HepG2 (cell line): ENCODE measurements around the gene SSTR5. TPM values are rescaled to one million over a fixed set of nuclear protein-coding genes. Genes with fewer than 3 reads are reported as not detected.

Source experiments
- ATAC-seq: fragments of 200-7000 bp; cut with Tn5 transposase; 3 replicates; pipeline ENCODE4 v1.9.1; 2020; ENCODE audit warnings: mild to moderate bottlenecking, moderate library complexity
- BruUV-seq: library from RNA; stranded (reverse); fragments of 400-500 nt; replicated peaks from 2 replicates; lab custom pipeline; 2021; lab: Mats Ljungman, UMichigan
- CTCF ChIA-PET: fragments of 300-600 bp; formaldehyde crosslinking; extraction: SDS; loops from one replicate; lab custom pipeline; 2021; ENCODE audit warnings: low total read pairs, inconsistent platforms, low intra/inter-chr PET ratio; lab: Yijun Ruan, JAX
- POLR2A ChIA-PET: fragments of 350-600 bp; sonication (Branson Sonifier 250); formaldehyde crosslinking; loops from one replicate; lab custom pipeline; 2020; ENCODE audit warnings: antibody characterized with exemption, inconsistent platforms; lab: Yijun Ruan, JAX
- DNase-seq: peaks from one replicate; pipeline ENCODE4 v3.0.0-alpha.2; 2015; ENCODE audit warnings: low spot score
- FAIRE-seq: peaks from 3 replicates; lab custom pipeline; 2011; peaks lifted over from hg19 to GRCh38; lab: Jason Lieb, UNC
- H2AFZ ChIP-seq: one replicate; pipeline ENCODE4 v1.6.1; 2011; ENCODE audit warnings: low read length, inconsistent platforms
- H3K27ac ChIP-seq: fragments of 300-600 bp; 3 replicates; pipeline ENCODE4 v1.8.0; 2011; ENCODE audit warnings: mixed run types, mild to moderate bottlenecking, mixed read lengths, low read length, inconsistent platforms; ENCODE audit not compliant: insufficient read depth; ENCODE audit errors: extremely low read length
- H3K27me3 ChIP-seq, 2 experiments: fragments of 200-600 bp in 1 of 2; 2 replicates in 1 of 2; 3 replicates in 1 of 2; pipeline versions ENCODE4 v1.6.0 to v1.8.0; 2011; ENCODE audit warnings: low read length in 2 of 2, mild to moderate bottlenecking in 2 of 2, moderate library complexity in 2 of 2, inconsistent platforms in 1 of 2; ENCODE audit not compliant: insufficient read depth in 2 of 2, control insufficient read depth in 1 of 2
- H3K36me3 ChIP-seq, 2 experiments: fragments of 200-600 bp in 1 of 2; replicated peaks in 1 of 2; 2 replicates in 1 of 2; 3 replicates in 1 of 2; pipeline versions ENCODE4 v1.5.1 to v1.8.0; 2011; ENCODE audit warnings: low read length in 2 of 2, inconsistent platforms in 1 of 2; ENCODE audit not compliant: insufficient read depth in 2 of 2, control insufficient read depth in 1 of 2
- H3K4me1 ChIP-seq: 2 replicates; pipeline ENCODE4 v1.5.1; 2012; ENCODE audit warnings: low read length, inconsistent platforms; ENCODE audit not compliant: insufficient read depth
- H3K4me2 ChIP-seq: 2 replicates; pipeline ENCODE4 v1.6.0; 2011; ENCODE audit warnings: low read depth, low read length, inconsistent platforms
- H3K4me3 ChIP-seq, 3 experiments: fragments of 200-600 bp in 1 of 3; sonication (generic), shearing (Covaris generic) in 1 of 3; replicated peaks in 1 of 3; 2 replicates each; pipeline ENCODE4 v1.5.1; 2011 to 2016; ENCODE audit warnings: low read length in 3 of 3, inconsistent platforms in 2 of 3, low read depth in 2 of 3, mild to moderate bottlenecking in 2 of 3, control low read depth in 1 of 3, mixed read lengths in 1 of 3; ENCODE audit not compliant: insufficient read depth in 1 of 3
- H3K79me2 ChIP-seq: one replicate; pipeline ENCODE4 v1.6.1; 2011; ENCODE audit warnings: low read length, inconsistent platforms; ENCODE audit not compliant: insufficient read depth
- H3K9ac ChIP-seq: 2 replicates; pipeline ENCODE4 v1.6.0; 2011; ENCODE audit warnings: mild to moderate bottlenecking, low read depth, low read length, inconsistent platforms; ENCODE audit not compliant: insufficient read depth
- H3K9me3 ChIP-seq: 2 replicates; pipeline ENCODE4 v1.5.1; 2012; ENCODE audit warnings: mild to moderate bottlenecking, low read length
- H4K20me1 ChIP-seq: 2 replicates; pipeline ENCODE4 v1.6.0; 2011; ENCODE audit warnings: inconsistent platforms, mild to moderate bottlenecking, low read length, moderate library complexity; ENCODE audit not compliant: insufficient read depth
- BORCS8-MEF2B ChIP-seq: sonication (generic); formaldehyde crosslinking; IDR thresholded peaks from 2 replicates; pipeline ENCODE4 v1.8.0; 2022; ENCODE audit warnings: mild to moderate bottlenecking, missing genetic modification reagents
- CCAR2 ChIP-seq: fragments of 200-400 bp; formaldehyde crosslinking; optimal IDR thresholded peaks from 2 replicates; pipeline ENCODE3; 2018; ENCODE audit warnings: low read depth, mild to moderate bottlenecking, low read length, moderate library complexity
- CHD4 ChIP-seq: fragments of 200-600 bp; sonication (generic); IDR thresholded peaks from 2 replicates; pipeline ENCODE4 v1.7.0; 2017; ENCODE audit warnings: mild to moderate bottlenecking, low read length, borderline replicate concordance
- ETV6 ChIP-seq: sonication (generic); formaldehyde crosslinking; conservative IDR thresholded peaks from 2 replicates; pipeline ENCODE4 v1.4.0; 2020; ENCODE audit warnings: missing genetic modification reagents
- HES4 ChIP-seq: sonication (generic); formaldehyde crosslinking; IDR thresholded peaks from 2 replicates; pipeline ENCODE4 v1.9.0; 2021; ENCODE audit warnings: mild to moderate bottlenecking, missing genetic modification reagents, borderline replicate concordance
- HNRNPUL1 ChIP-seq: fragments of 200-400 bp; formaldehyde crosslinking; IDR thresholded peaks from 2 replicates; pipeline ENCODE4 v1.6.1; 2017; ENCODE audit warnings: low read depth, mild to moderate bottlenecking, low read length, moderate library complexity
- KAT7 ChIP-seq: IDR thresholded peaks from 2 replicates; pipeline ENCODE4 v1.6.1; 2018; ENCODE audit warnings: borderline replicate concordance, missing compliant biosample characterization
- KAT8 ChIP-seq: IDR thresholded peaks from 2 replicates; pipeline ENCODE4 v1.6.1; 2016; ENCODE audit warnings: missing genetic modification reagents, missing compliant biosample characterization
- MATR3 ChIP-seq: sonication (generic); formaldehyde crosslinking; IDR thresholded peaks from 2 replicates; pipeline ENCODE4 v1.4.0; 2020; ENCODE audit warnings: missing genetic modification reagents
- NFE2L2 ChIP-seq: fragments of 150-350 bp; IDR thresholded peaks from 2 replicates; pipeline ENCODE4 v1.6.1; 2014; ENCODE audit warnings: low read length
- RORA ChIP-seq: sonication (generic); formaldehyde crosslinking; IDR thresholded peaks from 2 replicates; pipeline ENCODE4 v1.5.0; 2020; ENCODE audit warnings: mild to moderate bottlenecking, missing genetic modification reagents, moderate library complexity
- SAFB2 ChIP-seq: sonication (generic); formaldehyde crosslinking; IDR thresholded peaks from 2 replicates; pipeline ENCODE4 v1.5.1; 2020; ENCODE audit warnings: missing genetic modification reagents, low read depth, mild to moderate bottlenecking, borderline replicate concordance
- TAF15 ChIP-seq: fragments of 200-400 bp; formaldehyde crosslinking; IDR thresholded peaks from one replicate; pipeline ENCODE4 v1.6.1; 2018; ENCODE audit warnings: mild to moderate bottlenecking, low read depth, low read length; ENCODE audit not compliant: poor library complexity, severe bottlenecking
- THAP11 ChIP-seq: IDR thresholded peaks from 2 replicates; pipeline ENCODE4 v1.6.1; 2016; ENCODE audit warnings: missing biosample characterization, missing genetic modification reagents
- TSC22D2 ChIP-seq: sonication (generic); formaldehyde crosslinking; IDR thresholded peaks from 2 replicates; pipeline ENCODE4 v1.5.1; 2020; ENCODE audit warnings: missing genetic modification reagents, mild to moderate bottlenecking, borderline replicate concordance
- ZBTB8A ChIP-seq: sonication (generic); formaldehyde crosslinking; IDR thresholded peaks from 2 replicates; pipeline ENCODE4 v1.4.0; 2020; ENCODE audit warnings: mild to moderate bottlenecking, low read depth, missing genetic modification reagents, borderline replicate concordance
- ZFP36 ChIP-seq: fragments of 150-350 bp; IDR thresholded peaks from 2 replicates; pipeline ENCODE4 v1.6.1; 2018; ENCODE audit warnings: borderline replicate concordance, low read length, low read depth; ENCODE audit not compliant: partially characterized antibody
- ZNF12 ChIP-seq: sonication (generic); formaldehyde crosslinking; IDR thresholded peaks from 2 replicates; pipeline ENCODE4 v1.5.0; 2020; ENCODE audit warnings: missing genetic modification reagents
- ZNF224 ChIP-seq: sonication (generic); formaldehyde crosslinking; IDR thresholded peaks from 2 replicates; pipeline ENCODE4 v1.5.0; 2020; ENCODE audit warnings: mild to moderate bottlenecking, missing genetic modification reagents
- ZNF253 ChIP-seq: sonication (generic); formaldehyde crosslinking; IDR thresholded peaks from 2 replicates; pipeline ENCODE4 v1.8.0; 2022; ENCODE audit warnings: mild to moderate bottlenecking, missing genetic modification reagents, borderline replicate concordance
- ZNF256 ChIP-seq: sonication (generic); formaldehyde crosslinking; conservative IDR thresholded peaks from 2 replicates; pipeline ENCODE4 v1.4.0; 2020; ENCODE audit warnings: missing genetic modification reagents
- ZNF780A ChIP-seq: sonication (generic); formaldehyde crosslinking; IDR thresholded peaks from 2 replicates; pipeline ENCODE4 v1.8.0; 2022; ENCODE audit warnings: mild to moderate bottlenecking, missing genetic modification reagents, moderate library complexity
- ZSCAN9 ChIP-seq: IDR thresholded peaks from 2 replicates; pipeline ENCODE4 v1.6.1; 2016; ENCODE audit warnings: borderline replicate concordance
- WGBS: methylation state at CpG from one replicate; pipeline ENCODE4 v1.1.6; 2017; ENCODE audit warnings: low lambda C conversion rate; 5-methylcytosine and 5-hydroxymethylcytosine counted together
- in situ Hi-C: cut with HindIII; loops from 2 replicates; pipeline ENCODE4 v1.10.0; 2017; ENCODE audit warnings: low pct_unique_long_range_greater_than_20kb; ENCODE audit not compliant: extremely low pct_ligation_motif_present
- intact Hi-C: fragments of 100-400 bp; cut with micrococcal nuclease; formaldehyde crosslinking; loops from one replicate; pipeline ENCODE4 v1.10.0; 2022; ENCODE audit not compliant: unreplicated experiment
- polyA plus RNA-seq, 8 experiments: library from polyadenylated mRNA; depleted of rRNA in 3 of 8; stranded (reverse) in 7 of 8; unstranded in 1 of 8; fragments of >200 nt; fragmentation: Illumina TruSeq in 4 of 8; extraction: Trizol in 4 of 8; gene quantifications; 2 replicates each; pipeline versions ENCODE4 v1.2.1 to v1.2.3, GENCODE V29; 2011 to 2016; ENCODE audit warnings: low read depth in 4 of 8, missing spikeins in 1 of 8, mixed read lengths in 1 of 8; ENCODE audit not compliant: insufficient read depth in 1 of 8
- total RNA-seq, 5 experiments: library from RNA; depleted of rRNA; stranded (reverse); fragments of >200 nt; fragmentation: Illumina TruSeq; extraction: Trizol; gene quantifications; 2 replicates each; pipeline ENCODE4 v1.2.3, GENCODE V29; 2016; ENCODE audit warnings: low read depth in 1 of 5
- TF ChIP-seq, protein P1 (sequence below): sonication (generic); formaldehyde crosslinking; IDR thresholded peaks from 2 replicates; pipeline ENCODE4; 2020; ENCODE audit warnings: missing genetic modification reagents, mild to moderate bottlenecking, borderline replicate concordance

SSTR5 gene
- total and polyA plus RNA-seq, 2 of the 13 experiments (the other 11 are each of a cell fraction or from before 2014, with no cell fraction given) = 0.20 to 0.49 TPM

DNA sequence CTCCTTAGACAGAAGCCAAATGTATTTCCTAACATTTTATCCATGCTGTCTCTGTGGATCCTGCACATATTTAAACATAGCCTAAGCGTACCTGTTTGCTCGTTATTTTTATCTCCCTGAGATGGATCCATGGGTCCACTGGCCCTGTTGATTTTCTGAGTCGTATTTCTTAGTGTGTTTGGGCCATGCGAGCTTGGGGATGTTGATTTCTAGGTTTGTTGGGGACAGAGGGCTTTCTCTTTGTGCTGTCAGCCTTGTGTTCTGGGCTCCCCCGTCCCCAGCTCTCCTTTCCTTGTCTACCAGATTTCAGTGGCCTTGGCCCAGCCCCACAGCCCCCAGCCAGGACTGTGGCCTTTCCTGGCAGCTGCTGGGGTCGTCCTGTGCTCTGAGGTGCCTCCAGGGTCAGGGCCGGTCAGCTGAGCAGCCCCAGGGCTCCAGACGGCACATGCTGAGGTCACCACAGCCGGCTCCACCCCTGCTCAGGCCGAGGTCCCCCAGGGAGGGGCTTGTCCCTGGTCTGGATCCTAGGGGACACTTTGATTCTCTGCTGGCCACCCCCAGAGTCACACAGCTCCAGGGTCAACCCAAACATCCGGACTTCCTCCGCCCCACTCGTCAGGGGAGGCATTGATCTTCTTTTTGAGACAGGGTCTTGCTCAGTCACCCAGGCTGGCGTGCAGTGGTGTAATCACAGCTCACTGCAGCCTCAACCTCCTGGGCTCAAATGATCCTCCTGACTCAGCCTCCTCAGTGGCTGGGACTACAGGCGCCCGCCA, 4.4 kb downstream of the SSTR5 start:
- DNase-seq (peak; percentile 68), FAIRE-seq (peak; percentile 56), ATAC-seq (peak; percentile 4)
- Histone ChIP-seq H3K4me1 (peaks cover 57% of the 10 kb centered on the region), H3K79me2 (no peaks in the 10 kb centered on the region), H3K9ac (no peak overlapping the region), H3K9me3 (no peaks in the 10 kb centered on the region), H2AFZ (no peak overlapping the region), H3K4me3 (peak overlapping the region in 2 of 3 experiments; percentile 9 to 26; a peak in 3 of 6 replicates), H3K4me2 (peak overlapping the region; percentile 50), H3K27ac (peak overlapping the region; percentile 39), H3K27me3 (peaks cover 1 to 34% of the 10 kb centered on the region in 2 experiments; a peak in 3 of 5 replicates), H4K20me1 (no peaks in the 10 kb centered on the region), H3K36me3 (no peaks in the 10 kb centered on the region)
- ChIA-PET CTCF (no interaction called here), POLR2A (interaction anchor here (1.2 kb wide), 1 partner anchor 14 kb away, joined by 5 read pairs; no protein-coding TSS in a partner anchor)
- intact Hi-C loops (no loop called here), in situ Hi-C loops (no loop called here)
- 19% methylated on average over 15 of the region's 16 CpGs for WGBS
- BruUV-seq = no TSS peak
- TF ChIP-seq TSC22D2 (CRISPR knock-in tag) (no peak), ZBTB8A (CRISPR knock-in tag) (no peak), THAP11 (CRISPR knock-in tag) (peak; percentile 34; the same call in 1 of the 2 replicates), RORA (CRISPR knock-in tag) (no peak), ZFP36 (no peak), ZNF253 (CRISPR knock-in tag) (no peak), ZNF12 (CRISPR knock-in tag) (no peak), HNRNPUL1 (no peak), BORCS8-MEF2B (CRISPR knock-in tag) (no peak), SAFB2 (no peak), CHD4 (no peak), ETV6 (CRISPR knock-in tag) (no peak), CCAR2 (no peak), ZNF256 (CRISPR knock-in tag) (no peak), KAT8 (CRISPR knock-in tag) (peak; percentile 30; the same call in 1 of the 2 replicates), ZNF780A (CRISPR knock-in tag) (no peak), KAT7 (CRISPR knock-in tag) (no peak), HES4 (0 out of 2 replicates have a peak, but pooled peaks have one; percentile 50), NFE2L2 (no peak), ZNF224 (CRISPR knock-in tag) (0 out of 2 replicates have a peak, but pooled peaks have one; percentile 51), ZSCAN9 (0 out of 2 replicates have a peak, but pooled peaks have one; percentile 25), TAF15 (no peak), MATR3 (CRISPR knock-in tag) (no peak)
- TF ChIP-seq, protein P1, sequence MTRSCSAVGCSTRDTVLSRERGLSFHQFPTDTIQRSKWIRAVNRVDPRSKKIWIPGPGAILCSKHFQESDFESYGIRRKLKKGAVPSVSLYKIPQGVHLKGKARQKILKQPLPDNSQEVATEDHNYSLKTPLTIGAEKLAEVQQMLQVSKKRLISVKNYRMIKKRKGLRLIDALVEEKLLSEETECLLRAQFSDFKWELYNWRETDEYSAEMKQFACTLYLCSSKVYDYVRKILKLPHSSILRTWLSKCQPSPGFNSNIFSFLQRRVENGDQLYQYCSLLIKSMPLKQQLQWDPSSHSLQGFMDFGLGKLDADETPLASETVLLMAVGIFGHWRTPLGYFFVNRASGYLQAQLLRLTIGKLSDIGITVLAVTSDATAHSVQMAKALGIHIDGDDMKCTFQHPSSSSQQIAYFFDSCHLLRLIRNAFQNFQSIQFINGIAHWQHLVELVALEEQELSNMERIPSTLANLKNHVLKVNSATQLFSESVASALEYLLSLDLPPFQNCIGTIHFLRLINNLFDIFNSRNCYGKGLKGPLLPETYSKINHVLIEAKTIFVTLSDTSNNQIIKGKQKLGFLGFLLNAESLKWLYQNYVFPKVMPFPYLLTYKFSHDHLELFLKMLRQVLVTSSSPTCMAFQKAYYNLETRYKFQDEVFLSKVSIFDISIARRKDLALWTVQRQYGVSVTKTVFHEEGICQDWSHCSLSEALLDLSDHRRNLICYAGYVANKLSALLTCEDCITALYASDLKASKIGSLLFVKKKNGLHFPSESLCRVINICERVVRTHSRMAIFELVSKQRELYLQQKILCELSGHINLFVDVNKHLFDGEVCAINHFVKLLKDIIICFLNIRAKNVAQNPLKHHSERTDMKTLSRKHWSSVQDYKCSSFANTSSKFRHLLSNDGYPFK (CRISPR knock-in tag) = no peak; the same call in 1 of the 2 replicates
